Activated CD4-positive, alpha-beta T cell treated with anti-CD3 and anti-CD28 coated beads for 24 hours (primary cell): Measurements from ENCODE around the gene SPRED2.
"Not testable (repeated sequence)": the region's sequence is repeated elsewhere in the genome, so short reads cannot be mapped to it uniquely, and the experiment has no call there.

Experiments used
- DNase-seq, 2 donors: peaks; one replicate each; pipeline ENCODE4 v3.0.0-alpha.2; 2020; ENCODE audit warnings: low read depth in 2 of 2

Gene SPRED2

DNA sequence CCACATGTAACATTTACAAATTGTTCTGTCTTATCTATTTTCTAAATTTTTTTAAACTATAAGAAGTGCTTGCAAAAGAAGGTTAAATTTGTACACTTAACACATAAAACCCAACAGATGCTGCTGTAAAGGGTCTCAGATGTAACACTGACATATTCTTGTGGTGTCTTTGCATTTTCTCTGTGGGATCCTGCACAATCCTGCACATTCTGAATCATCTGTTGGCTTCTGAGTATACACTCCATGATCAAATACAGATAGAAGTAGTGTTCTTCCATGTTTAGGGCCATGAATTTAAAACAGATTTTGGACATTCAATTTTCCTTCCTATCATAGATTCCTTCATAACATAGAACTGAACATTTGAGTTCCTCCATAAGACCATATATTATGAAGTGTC lies 89.0 kb downstream of the SPRED2 start:
- DNase-seq: no peak

GRCh38 chr2:65340898-65341681 lies 91.3 kb downstream of the SPRED2 start:
- DNase-seq: no peak

GRCh38 chr2:65339648-65340047 lies 92.8 kb downstream of the SPRED2 start:
- DNase-seq: no peak

GRCh38 chr2:65338830-65339495 lies 93.4 kb downstream of the SPRED2 start:
- not testable (repeated sequence) for DNase-seq

DNA sequence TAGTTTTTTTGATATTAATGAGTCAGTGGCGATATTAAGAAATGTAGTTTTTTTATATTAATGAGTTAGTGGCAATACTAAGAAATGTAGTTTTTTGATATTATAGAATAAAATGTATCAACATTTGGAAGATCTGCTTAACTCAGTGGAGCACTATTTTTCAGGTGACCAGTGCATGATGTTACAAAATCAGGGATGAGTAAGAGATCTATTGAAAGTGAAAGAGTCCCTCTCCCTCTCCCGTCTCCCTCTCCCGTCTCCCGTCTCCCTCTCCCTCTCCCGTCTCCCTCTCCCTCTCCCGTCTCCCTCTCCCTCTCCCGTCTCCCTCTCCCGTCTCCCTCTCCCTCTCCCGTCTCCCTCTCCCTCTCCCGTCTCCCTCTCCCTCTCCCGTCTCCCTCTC lies 94.5 kb downstream of the SPRED2 start:
- DNase-seq: not testable (repeated sequence)

- no peak for DNase-seq
Measured at GRCh38 chr2:65334714-65335113, 97.7 kb downstream of the SPRED2 start.

- no peak for DNase-seq
Measured at GRCh38 chr2:65331336-65332025, 100.9 kb downstream of the SPRED2 start.

- DNase-seq: no peak
Measured at GRCh38 chr2:65329525-65329924, 102.9 kb downstream of the SPRED2 start.

- no peak for DNase-seq
Measured at GRCh38 chr2:65326276-65326675, 106.1 kb downstream of the SPRED2 start.

DNA sequence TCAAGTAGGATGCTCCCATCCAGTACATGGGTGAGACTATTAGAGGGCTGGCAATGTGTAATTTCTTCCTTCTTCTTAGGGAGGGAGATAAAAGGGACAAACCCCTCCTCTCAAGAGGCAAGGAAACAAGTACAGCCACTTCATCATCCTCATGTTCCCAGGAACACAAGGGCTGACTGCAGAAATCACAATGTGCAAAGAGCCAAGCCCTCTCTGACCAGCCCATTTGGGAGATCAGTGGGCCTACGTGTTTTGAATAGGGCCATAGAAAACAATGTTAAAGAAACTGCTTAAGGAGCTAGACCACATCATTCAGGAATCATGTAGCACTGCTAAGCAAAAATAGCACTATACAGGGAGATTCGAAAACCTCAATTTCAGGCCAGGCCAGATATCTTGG lies 107.3 kb downstream of the SPRED2 start:
- no peak for DNase-seq

DNA sequence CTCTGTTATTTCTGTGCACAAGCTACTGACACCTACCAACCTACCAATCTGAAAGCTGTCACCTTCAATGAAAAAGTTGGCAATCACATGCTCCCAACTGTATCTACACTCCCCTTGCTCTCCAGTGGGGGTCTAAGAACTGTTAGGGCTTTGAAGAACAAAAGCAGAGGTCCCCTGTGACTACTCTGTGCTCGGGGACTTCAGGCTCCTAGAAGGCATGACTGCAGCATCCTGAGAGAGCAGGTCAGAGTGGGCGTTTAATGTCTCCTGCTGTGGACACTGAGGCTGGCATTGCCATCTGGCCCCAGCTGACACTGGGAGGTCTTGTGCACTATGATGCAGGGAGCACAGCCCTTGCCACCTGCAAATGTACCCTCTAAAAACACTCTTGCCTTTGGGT lies 111.5 kb downstream of the SPRED2 start:
- no peak for DNase-seq

DNA sequence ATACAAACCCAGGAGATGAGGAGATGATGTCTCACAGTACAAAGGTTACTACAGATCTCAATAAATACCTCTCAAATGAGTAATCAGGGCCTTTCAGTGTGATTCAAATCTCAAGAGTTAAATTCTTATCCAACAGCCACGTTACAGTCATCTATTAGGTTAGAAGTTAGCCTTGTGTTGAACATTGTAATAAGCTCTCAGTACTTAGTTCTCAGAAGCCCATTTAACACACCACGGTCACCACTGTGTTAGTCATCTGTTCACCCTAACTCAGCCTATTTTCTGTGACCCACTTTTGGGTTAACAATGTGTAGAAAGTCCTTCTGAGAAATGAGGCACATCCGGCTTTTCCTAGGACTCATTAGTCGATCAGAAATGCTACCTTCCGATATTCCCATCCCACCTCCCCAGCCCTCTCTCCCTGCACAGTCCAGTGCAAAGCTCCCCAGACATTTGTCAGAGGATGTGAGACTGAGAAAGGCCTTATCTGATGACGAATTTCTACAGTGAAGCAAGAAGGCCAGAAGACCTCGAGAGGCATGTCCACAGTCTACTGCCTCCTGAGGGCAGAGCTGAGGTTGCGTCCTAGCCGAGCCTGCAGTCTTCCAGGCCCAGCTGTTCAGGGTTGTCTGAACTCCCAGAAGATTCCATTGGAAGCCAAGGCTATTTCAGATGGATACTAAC lies 112.2 kb downstream of the SPRED2 start:
- DNase-seq: no peak

DNA sequence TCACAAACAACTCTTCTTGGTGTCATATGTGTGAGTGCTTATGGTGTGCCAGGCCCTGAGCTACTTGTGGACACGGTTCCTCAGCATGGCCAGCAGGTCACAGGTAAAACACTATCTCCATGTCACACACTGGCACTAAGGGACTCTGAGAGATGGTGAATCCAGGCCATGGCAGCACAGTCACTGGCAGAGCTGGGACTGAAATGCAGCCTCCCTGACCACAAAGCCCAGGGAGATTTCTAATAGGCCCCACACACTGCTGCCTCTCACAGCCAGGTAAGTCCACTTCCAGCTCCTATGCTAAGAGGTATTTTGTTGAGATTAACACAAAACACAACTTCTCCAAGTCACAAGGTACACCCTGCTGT lies 112.7 kb downstream of the SPRED2 start:
- no peak for DNase-seq

- DNase-seq: no peak
Measured at GRCh38 chr2:65319072-65319673, 113.2 kb downstream of the SPRED2 start.

DNA sequence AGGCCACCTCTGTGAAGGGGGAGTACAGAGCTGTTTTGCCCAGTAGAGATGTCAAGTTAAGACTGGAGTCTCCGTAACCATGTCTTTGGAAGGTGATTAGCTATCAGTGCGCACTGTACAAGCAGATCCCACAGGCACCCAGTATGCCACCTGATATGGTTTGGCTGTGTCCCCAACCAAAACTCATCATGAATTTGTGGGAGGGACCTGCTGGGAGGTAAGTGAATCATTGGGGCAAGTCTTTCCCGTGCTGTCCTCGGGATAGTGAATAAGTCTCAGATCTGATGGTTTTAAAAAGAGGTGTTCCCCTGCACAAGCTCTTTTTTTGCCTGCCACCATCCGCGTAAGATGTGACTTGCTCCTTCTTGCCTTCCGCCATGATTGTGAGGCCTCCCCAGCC lies 114.6 kb downstream of the SPRED2 start:
- no peak for DNase-seq

DNA sequence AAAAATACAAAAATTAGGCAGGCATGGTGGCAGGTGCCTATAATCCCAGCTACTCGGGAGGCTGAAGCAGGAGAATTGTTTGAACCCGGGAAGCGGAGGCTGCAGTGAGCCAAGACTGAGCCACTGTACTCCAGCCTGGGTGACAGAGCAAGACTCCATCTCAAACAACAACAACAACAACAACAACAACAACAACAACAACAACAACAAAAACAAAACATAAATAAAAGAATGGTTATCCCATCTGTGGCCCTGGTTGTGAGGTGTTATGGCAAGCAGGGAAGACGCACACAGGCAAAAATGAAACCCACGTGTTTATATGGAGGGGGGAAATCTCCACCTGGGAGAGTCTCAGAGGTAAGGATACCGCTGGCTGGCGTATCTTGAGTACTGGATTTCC lies 115.0 kb downstream of the SPRED2 start:
- DNase-seq: not testable (repeated sequence)

DNA sequence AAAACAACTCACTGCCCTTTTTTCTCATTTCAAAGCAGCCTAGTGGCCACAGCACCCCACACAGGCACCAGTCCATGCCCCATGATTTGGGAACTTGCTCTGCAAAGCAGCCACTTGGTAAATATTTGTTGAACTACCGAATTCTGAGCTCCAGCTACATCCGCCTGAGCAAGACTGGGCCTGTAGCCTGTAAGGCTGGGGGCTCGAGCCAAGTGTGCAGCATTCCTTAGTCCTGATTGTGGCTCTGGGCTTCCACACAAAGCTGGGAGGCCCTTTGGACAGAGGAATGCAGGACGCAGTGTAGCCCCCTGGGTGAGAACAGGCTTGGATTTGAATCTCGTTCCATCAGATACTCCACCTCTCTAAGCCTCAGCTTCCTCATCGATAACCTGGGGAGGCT lies 116.3 kb downstream of the SPRED2 start:
- DNase-seq: no peak

DNA sequence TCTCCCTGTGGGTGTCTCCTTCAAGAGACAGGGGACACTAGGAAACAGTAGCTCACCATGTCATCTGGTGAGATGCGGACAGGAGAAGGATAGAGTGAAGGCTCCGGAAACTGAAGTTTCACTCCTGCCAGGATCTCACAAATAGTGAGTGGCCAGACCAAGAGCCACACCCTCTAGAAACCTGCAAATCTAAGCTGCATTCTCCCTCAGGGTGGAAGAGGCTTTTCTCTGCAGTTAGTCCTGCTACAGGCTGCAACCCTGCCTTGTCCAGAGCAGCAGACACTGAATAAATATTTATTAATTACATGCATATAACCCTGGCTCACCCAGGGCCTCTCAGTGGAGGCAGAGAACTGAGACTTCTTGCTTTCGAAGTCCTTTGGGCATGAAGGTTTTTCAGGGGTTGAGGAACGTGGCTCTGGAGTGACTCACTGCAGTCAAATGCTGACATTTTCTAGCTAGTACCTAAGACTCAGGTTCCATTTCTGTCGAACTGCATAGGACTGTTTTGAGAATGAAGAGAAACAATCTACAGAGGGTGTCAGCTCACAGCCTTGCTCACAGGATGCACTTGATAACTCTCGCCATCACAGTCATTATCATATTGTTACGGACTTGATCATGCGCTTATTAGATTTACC lies 117.5 kb downstream of the SPRED2 start:
- DNase-seq: no peak

- DNase-seq: no peak
Measured at GRCh38 chr2:65313954-65314256, 118.5 kb downstream of the SPRED2 start.

GRCh38 chr2:65313126-65313953 lies 119.1 kb downstream of the SPRED2 start:
- no peak for DNase-seq

- no peak for DNase-seq
Measured at GRCh38 chr2:65311596-65311995, 120.8 kb downstream of the SPRED2 start.
